Spleen (tissue), 7 donors: ENCODE measurements around the gene PKHD1.

Experiments
- CTCF ChIP-seq, 11 experiments: fragments of 200-600 bp in 7 of 11; fragments of 450-650 bp in 4 of 11; sonication (generic) in 4 of 11; IDR thresholded peaks in 8 of 11; conservative IDR thresholded peaks in 3 of 11; 1 replicate in 7 of 11; 2 replicates in 4 of 11; pipeline versions ENCODE4 v1.4.0 to v1.8.0; 2016 to 2021; ENCODE audit warnings: antibody characterized with exemption in 11 of 11, inconsistent platforms in 4 of 11, mild to moderate bottlenecking in 1 of 11
- POLR2A ChIP-seq, 3 donors: fragments of 450-650 bp; IDR thresholded peaks; one replicate each; pipeline ENCODE4 v1.5.1; 2017; ENCODE audit warnings: antibody characterized with exemption in 3 of 3, mild to moderate bottlenecking in 1 of 3
- donor health status: DM: no; HTN: no; CAD: no; lungs with moderate emphysema.
- donor health status: DM: no; HTN: no; CAD: no.
- donor health status: DM: no; HTN: no; CAD: no.

GRCh38 chr6:51949526-51949925, 137.9 kb downstream of the PKHD1 start:
- TF ChIP-seq CTCF (IDR thresholded peaks at IDR 0.05 in 8 of 11, conservative IDR thresholded peaks at IDR 0.05 in 3 of 11) (no peak), POLR2A (IDR thresholded peaks at IDR 0.05) (no peak)
